Keratinocyte (primary cell): ENCODE results near the gene C16orf95. TPM values are rescaled to one million over a fixed set of nuclear protein-coding genes. Genes with fewer than 3 reads are reported as not detected.

Source experiments
- DNase-seq: peaks from one replicate; pipeline ENCODE4 v3.0.0-alpha.2; 2011; ENCODE audit warnings: low read depth, missing footprints, low spot score
- FAIRE-seq: peaks from 2 replicates; lab custom pipeline; 2011; peaks lifted over from hg19 to GRCh38; lab: Jason Lieb, UNC
- H2AFZ ChIP-seq: 2 replicates; pipeline ENCODE4 v1.6.0; 2012; ENCODE audit warnings: low read length, control low read depth, inconsistent platforms; ENCODE audit not compliant: control insufficient read depth
- H3K27ac ChIP-seq: 2 replicates; pipeline ENCODE4 v1.5.1; 2011; ENCODE audit warnings: low read length; ENCODE audit not compliant: control insufficient read depth, insufficient read depth
- H3K27me3 ChIP-seq: 3 replicates; pipeline ENCODE4 v1.6.0; 2011; ENCODE audit warnings: low read length; ENCODE audit not compliant: control insufficient read depth, insufficient read depth; ENCODE audit errors: extremely low read depth
- H3K36me3 ChIP-seq, 2 experiments: 2 replicates in 1 of 2; 3 replicates in 1 of 2; pipeline ENCODE4 v1.5.1; 2011; ENCODE audit warnings: low read length in 2 of 2, mild to moderate bottlenecking in 1 of 2; ENCODE audit not compliant: control insufficient read depth in 2 of 2, insufficient read depth in 2 of 2; ENCODE audit errors: extremely low read depth in 1 of 2
- H3K4me1 ChIP-seq: 3 replicates; pipeline ENCODE4 v1.5.1; 2011; ENCODE audit warnings: low read length; ENCODE audit not compliant: control insufficient read depth, insufficient read depth; ENCODE audit errors: extremely low read depth
- H3K4me2 ChIP-seq: 3 replicates; pipeline ENCODE4 v1.6.0; 2011; ENCODE audit warnings: low read depth, low read length; ENCODE audit not compliant: control insufficient read depth, insufficient read depth; ENCODE audit errors: extremely low read depth
- H3K4me3 ChIP-seq, 3 experiments: fragments of 200-600 bp in 1 of 3; sonication (generic) in 1 of 3; 2 replicates in 2 of 3; 3 replicates in 1 of 3; pipeline ENCODE4 v1.5.1; 2011 to 2016; ENCODE audit warnings: low read length in 3 of 3, mild to moderate bottlenecking in 3 of 3, control low read depth in 2 of 3, inconsistent platforms in 1 of 3, low read depth in 1 of 3, mixed read lengths in 1 of 3, mixed run types in 1 of 3, moderate library complexity in 1 of 3; ENCODE audit not compliant: control insufficient read depth in 2 of 3, insufficient read depth in 2 of 3; ENCODE audit errors: extremely low read depth in 1 of 3
- H3K79me2 ChIP-seq: 2 replicates; pipeline ENCODE4 v1.6.0; 2012; ENCODE audit warnings: low read length; ENCODE audit not compliant: control insufficient read depth, insufficient read depth
- H3K9ac ChIP-seq: 3 replicates; pipeline ENCODE4 v1.6.0; 2011; ENCODE audit warnings: low read length; ENCODE audit not compliant: control insufficient read depth, insufficient read depth; ENCODE audit errors: extremely low read depth
- H3K9me1 ChIP-seq: 3 replicates; pipeline ENCODE4 v1.6.0; 2011; ENCODE audit warnings: low read length; ENCODE audit not compliant: control insufficient read depth, insufficient read depth; ENCODE audit errors: extremely low read depth
- H3K9me3 ChIP-seq: 2 replicates; pipeline ENCODE4 v1.5.1; 2012; ENCODE audit warnings: low read depth, low read length; ENCODE audit not compliant: control insufficient read depth
- H4K20me1 ChIP-seq: 3 replicates; pipeline ENCODE4 v1.6.0; 2011; ENCODE audit warnings: low read length; ENCODE audit not compliant: control insufficient read depth, insufficient read depth; ENCODE audit errors: extremely low read depth
- CTCF ChIP-seq, 3 experiments: IDR thresholded peaks in 1 of 3; conservative IDR thresholded peaks in 1 of 3; optimal IDR thresholded peaks in 1 of 3; 2 replicates in 2 of 3; 3 replicates in 1 of 3; pipeline versions ENCODE3 to v1.5.1; 2011; ENCODE audit warnings: low read length in 3 of 3, mild to moderate bottlenecking in 3 of 3, moderate library complexity in 2 of 3, control low read depth in 1 of 3, inconsistent platforms in 1 of 3; ENCODE audit not compliant: insufficient read depth in 2 of 3; ENCODE audit errors: extremely low read depth in 1 of 3
- EZH2 ChIP-seq: IDR thresholded peaks from one replicate; pipeline ENCODE4 v1.6.1; 2012; ENCODE audit warnings: inconsistent platforms, mild to moderate bottlenecking, low read length, moderate library complexity
- dilution Hi-C: fragments of 300-500 bp; cut with MboI; formaldehyde crosslinking; loops from one replicate; pipeline ENCODE4 v1.7.0; 2020; ENCODE audit warnings: low sequenced_read_pairs; ENCODE audit not compliant: extremely low pct_ligation_motif_present
- polyA plus RNA-seq, 5 experiments: library from polyadenylated mRNA; depleted of rRNA in 3 of 5; stranded (reverse) in 3 of 5; stranded (forward) in 1 of 5; unstranded in 1 of 5; fragments of >200 nt; gene quantifications; 1 replicate in 1 of 5; 2 replicates in 3 of 5; 3 replicates in 1 of 5; pipeline versions ENCODE4 v1.2.1 to v1.2.3, GENCODE V29; 2011 to 2012; ENCODE audit warnings: missing spikeins in 2 of 5, low read depth in 1 of 5, low replicate concordance in 1 of 5

Gene C16orf95
- polyA plus RNA-seq, 1 donor (not counting 4 experiments of a cell fraction or from before 2014, with no cell fraction given), result 1.5 TPM

- Histone ChIP-seq H3K4me1 (no peaks in the 10 kb centered on the region), H3K36me3 (no peaks in the 10 kb centered on the region), H3K9me1 (no peaks in the 10 kb centered on the region), H3K4me3 (no peak overlapping the region), H3K27ac (no peak overlapping the region), H3K4me2 (no peak overlapping the region), H2AFZ (no peak overlapping the region), H3K79me2 (no peaks in the 10 kb centered on the region), H3K9ac (no peak overlapping the region), H3K9me3 (no peaks in the 10 kb centered on the region), H3K27me3 (peaks cover 7% of the 10 kb centered on the region), H4K20me1 (no peaks in the 10 kb centered on the region)
- dilution Hi-C loops, result loop anchor here (25.0 kb wide), 1 partner anchor 702 kb away; the partner anchor contains the start of genes FOXC2 and MTHFSD
- no peak for FAIRE-seq
- TF ChIP-seq EZH2 (no peak), CTCF (optimal IDR thresholded peaks at IDR 0.05 in 1 of 3, IDR thresholded peaks at IDR 0.05 in 1 of 3, conservative IDR thresholded peaks at IDR 0.05 in 1 of 3; ENCODE audit: extremely low read depth in 1 of 3, insufficient read depth in 2 of 3, low read length in 3 of 3) (no peak)
- no peak for DNase-seq
Observed at GRCh38 chr16:87264634-87265033, 52.6 kb downstream of the C16orf95 start.

- Histone ChIP-seq H3K9ac (no peak overlapping the region), H3K9me1 (no peaks in the 10 kb centered on the region), H3K4me3 (no peak overlapping the region), H3K79me2 (no peaks in the 10 kb centered on the region), H3K36me3 (no peaks in the 10 kb centered on the region), H3K4me2 (no peak overlapping the region), H3K4me1 (no peaks in the 10 kb centered on the region), H3K27me3 (peaks cover 7% of the 10 kb centered on the region), H3K9me3 (no peaks in the 10 kb centered on the region), H2AFZ (no peak overlapping the region), H4K20me1 (no peaks in the 10 kb centered on the region), H3K27ac (no peak overlapping the region)
- no peak for TF ChIP-seq EZH2
- TF ChIP-seq CTCF (optimal IDR thresholded peaks at IDR 0.05 in 1 of 3, IDR thresholded peaks at IDR 0.05 in 1 of 3, conservative IDR thresholded peaks at IDR 0.05 in 1 of 3; ENCODE audit: extremely low read depth in 1 of 3, insufficient read depth in 2 of 3, low read length in 3 of 3), result no peak
- no peak for FAIRE-seq
- no peak for DNase-seq
- dilution Hi-C loops, result loop anchor here (25.0 kb wide), 1 partner anchor 701 kb away; the partner anchor contains the start of genes FOXC2 and MTHFSD
Observed at GRCh38 chr16:87263418-87264052, 53.7 kb downstream of the C16orf95 start.
